ENCODE results near the gene TK2.

The TK2 gene

DNA sequence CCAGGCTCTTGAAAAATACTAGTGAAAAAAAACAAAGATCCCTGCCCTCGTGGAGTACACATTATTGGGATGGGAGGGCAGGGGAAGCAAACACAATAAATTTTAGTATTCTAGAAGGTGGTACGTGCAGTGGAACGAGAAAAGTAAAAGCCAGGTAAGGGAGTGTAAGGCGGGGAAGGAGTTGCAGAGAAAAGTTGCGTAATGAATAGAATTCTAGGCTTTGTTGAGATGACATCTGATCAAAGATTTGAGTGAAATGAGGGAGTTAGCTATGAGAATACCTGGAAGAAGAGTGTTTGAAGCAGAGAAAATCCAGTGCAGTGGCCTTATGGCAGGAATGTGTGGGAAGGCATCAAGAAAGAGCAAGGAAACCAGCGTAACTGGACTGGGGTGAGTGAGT is 4.6 kb upstream of the TK2 start:
- peaks cover 15% of the 10 kb centered on the region for H3K27me3 ChIP-seq (ENCODE audit: control insufficient read depth, insufficient read depth, low read length)
- no peak overlapping the region for H3K4me3 ChIP-seq (ENCODE audit: low read depth, low read length)
- no peak overlapping the region for H3K27ac ChIP-seq (ENCODE audit: low read depth, low read length)
- H3K9ac ChIP-seq (ENCODE audit: low read length): no peak overlapping the region
- H3K4me1 ChIP-seq (ENCODE audit: control insufficient read depth, insufficient read depth, low read length): peaks cover 9% of the 10 kb centered on the region
- peaks cover 3% of the 10 kb centered on the region for H3K9me3 ChIP-seq (ENCODE audit: control insufficient read depth, insufficient read depth, low read depth, low read length)
- H3K36me3 ChIP-seq (ENCODE audit: control insufficient read depth, insufficient read depth, low read length): no peaks in the 10 kb centered on the region

DNA sequence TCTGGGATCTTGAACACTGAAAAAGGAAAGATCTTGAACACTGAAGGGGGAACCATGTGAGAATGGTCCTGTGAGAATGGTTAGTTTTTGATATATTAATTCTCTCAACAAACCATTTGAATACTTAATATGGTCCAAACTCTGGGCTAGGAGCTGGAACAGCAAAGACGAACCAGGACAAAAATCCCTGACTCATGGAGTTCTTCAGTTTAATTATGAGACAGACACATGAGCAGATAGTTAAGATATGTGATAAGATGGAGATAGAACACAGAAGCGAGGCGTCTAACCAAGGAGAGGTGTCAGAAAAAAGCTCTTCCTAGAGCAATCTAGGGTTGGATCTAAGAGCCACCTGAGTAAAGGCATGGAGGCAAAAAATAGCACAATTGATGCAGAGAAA is 4.1 kb upstream of the TK2 start:
- Histone ChIP-seq H3K27me3 (ENCODE audit: control insufficient read depth, insufficient read depth, low read length) (peaks cover 15% of the 10 kb centered on the region), H3K9me3 (ENCODE audit: control insufficient read depth, insufficient read depth, low read depth, low read length) (peaks cover 3% of the 10 kb centered on the region), H3K4me3 (ENCODE audit: low read depth, low read length) (no peak overlapping the region), H3K36me3 (ENCODE audit: control insufficient read depth, insufficient read depth, low read length) (no peaks in the 10 kb centered on the region), H3K9ac (ENCODE audit: low read length) (no peak overlapping the region), H3K27ac (ENCODE audit: low read depth, low read length) (no peak overlapping the region), H3K4me1 (ENCODE audit: control insufficient read depth, insufficient read depth, low read length) (peaks cover 9% of the 10 kb centered on the region)

DNA sequence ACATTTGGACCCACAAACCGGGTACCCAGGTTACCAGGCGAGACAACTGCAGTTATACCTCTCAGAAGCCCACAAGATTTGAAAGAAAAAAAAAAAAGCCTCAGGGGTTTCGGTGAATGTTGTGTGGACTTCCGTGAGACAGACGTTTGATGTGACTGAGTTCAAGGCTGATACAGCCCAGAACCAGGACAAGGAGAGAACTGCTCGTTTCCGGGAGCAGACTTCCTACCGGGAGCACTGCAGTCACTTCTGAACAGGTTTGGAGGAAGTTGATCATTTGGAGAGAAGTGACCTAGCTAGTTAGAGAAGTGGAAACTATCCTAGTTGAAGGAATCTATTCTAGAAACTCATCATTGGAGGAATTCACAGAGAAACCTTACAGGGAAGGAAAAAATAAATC is 3.3 kb upstream of the TK2 start:
- Histone ChIP-seq H3K4me1 (ENCODE audit: control insufficient read depth, insufficient read depth, low read length) (peaks cover 9% of the 10 kb centered on the region), H3K9ac (ENCODE audit: low read length) (no peak overlapping the region)

DNA sequence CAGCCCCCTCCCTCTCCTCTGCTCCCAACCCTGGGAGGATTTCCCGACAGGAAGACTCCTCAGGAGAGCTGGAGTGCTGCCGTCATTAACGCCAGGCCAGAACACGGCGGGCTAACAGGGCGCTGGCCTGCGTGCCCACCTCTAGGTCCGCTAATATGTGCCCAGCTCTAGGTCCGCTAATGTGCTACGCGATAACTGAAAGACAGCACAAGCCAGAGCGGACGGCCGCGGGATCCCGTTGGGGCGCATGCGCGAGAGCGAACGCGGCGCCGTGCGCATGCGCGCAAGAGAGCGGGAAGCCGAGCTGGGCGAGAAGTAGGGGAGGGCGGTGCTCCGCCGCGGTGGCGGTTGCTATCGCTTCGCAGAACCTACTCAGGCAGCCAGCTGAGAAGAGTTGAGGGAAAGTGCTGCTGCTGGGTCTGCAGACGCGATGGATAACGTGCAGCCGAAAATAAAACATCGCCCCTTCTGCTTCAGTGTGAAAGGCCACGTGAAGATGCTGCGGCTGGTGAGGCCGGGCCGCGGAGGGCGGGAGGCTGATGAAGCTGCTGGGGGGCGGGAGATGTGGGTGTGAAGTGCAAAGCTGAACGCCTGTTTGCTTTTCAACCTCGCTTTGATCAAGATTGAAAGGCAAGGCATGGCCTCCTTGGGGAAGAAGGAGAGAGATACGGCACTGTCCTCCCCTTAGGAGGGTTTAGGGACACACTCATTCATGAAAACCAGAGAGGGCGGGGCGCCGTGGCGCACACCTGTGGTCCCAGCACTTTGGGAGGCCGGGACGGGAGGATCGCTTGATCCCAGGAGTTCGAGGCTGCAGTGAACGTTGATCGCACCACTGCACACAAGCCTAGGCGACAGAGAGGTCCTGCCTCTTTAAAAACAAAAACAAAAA is 2.6 kb upstream of the TK2 start, which contains the start of gene CKLF:
TSS of gene CKLF (plus strand) at position 291 of the 892 bp plus-strand sequence. CDS start at position 431, 140 bp downstream.
- Histone ChIP-seq H3K27ac (ENCODE audit: low read depth, low read length) (no peak within 1 kb of the TSS), H3K36me3 (ENCODE audit: control insufficient read depth, insufficient read depth, low read length) (no peaks in the 10 kb centered on the region), H3K27me3 (ENCODE audit: control insufficient read depth, insufficient read depth, low read length) (peaks cover 15% of the 10 kb centered on the region), H3K9ac (ENCODE audit: low read length) (peak within 1 kb of the TSS; percentile 63), H3K4me1 (ENCODE audit: control insufficient read depth, insufficient read depth, low read length) (peaks cover 9% of the 10 kb centered on the region), H3K4me3 (ENCODE audit: low read depth, low read length) (peak within 1 kb of the TSS; percentile 59), H3K9me3 (ENCODE audit: control insufficient read depth, insufficient read depth, low read depth, low read length) (peaks cover 3% of the 10 kb centered on the region)

More for the DNA sequence above, 3.3 kb upstream of the TK2 start:
- Histone ChIP-seq H3K27me3 (ENCODE audit: control insufficient read depth, insufficient read depth, low read length) (peaks cover 15% of the 10 kb centered on the region), H3K27ac (ENCODE audit: low read depth, low read length) (no peak overlapping the region), H3K36me3 (ENCODE audit: control insufficient read depth, insufficient read depth, low read length) (no peaks in the 10 kb centered on the region), H3K9me3 (ENCODE audit: control insufficient read depth, insufficient read depth, low read depth, low read length) (peaks cover 3% of the 10 kb centered on the region), H3K4me3 (ENCODE audit: low read depth, low read length) (no peak overlapping the region)

DNA sequence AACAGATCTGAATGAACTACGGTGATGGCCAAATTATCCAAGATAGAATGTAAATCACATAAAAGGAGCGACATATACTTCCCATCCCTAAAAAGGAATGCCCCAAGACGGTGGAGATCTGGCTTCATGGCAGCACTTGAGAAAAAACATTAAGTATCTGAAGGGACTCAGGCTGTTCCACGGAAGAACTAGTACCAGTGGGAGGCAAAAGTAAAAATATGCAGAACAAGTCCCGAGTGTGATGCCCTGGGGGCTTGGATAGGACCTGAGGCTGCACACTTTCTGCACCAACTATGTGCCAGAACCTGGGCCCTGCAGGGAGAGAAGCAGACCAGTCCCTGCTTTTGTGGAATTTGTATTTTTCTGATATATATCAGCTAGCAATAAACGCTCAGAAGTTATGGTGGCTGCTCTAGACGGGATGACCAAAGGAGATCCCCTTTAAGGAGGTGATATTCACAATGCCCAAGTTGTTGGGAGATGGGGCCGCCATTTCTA is 1.9 kb upstream of the TK2 start:
- peaks cover 15% of the 10 kb centered on the region for H3K27me3 ChIP-seq (ENCODE audit: control insufficient read depth, insufficient read depth, low read length)
- H3K9ac ChIP-seq (ENCODE audit: low read length): peak overlapping the region; percentile 63
- peaks cover 9% of the 10 kb centered on the region for H3K4me1 ChIP-seq (ENCODE audit: control insufficient read depth, insufficient read depth, low read length)
- peak overlapping the region; percentile 59 for H3K4me3 ChIP-seq (ENCODE audit: low read depth, low read length)
- no peak overlapping the region for H3K27ac ChIP-seq (ENCODE audit: low read depth, low read length)
- H3K36me3 ChIP-seq (ENCODE audit: control insufficient read depth, insufficient read depth, low read length): no peaks in the 10 kb centered on the region
- peaks cover 3% of the 10 kb centered on the region for H3K9me3 ChIP-seq (ENCODE audit: control insufficient read depth, insufficient read depth, low read depth, low read length)

DNA sequence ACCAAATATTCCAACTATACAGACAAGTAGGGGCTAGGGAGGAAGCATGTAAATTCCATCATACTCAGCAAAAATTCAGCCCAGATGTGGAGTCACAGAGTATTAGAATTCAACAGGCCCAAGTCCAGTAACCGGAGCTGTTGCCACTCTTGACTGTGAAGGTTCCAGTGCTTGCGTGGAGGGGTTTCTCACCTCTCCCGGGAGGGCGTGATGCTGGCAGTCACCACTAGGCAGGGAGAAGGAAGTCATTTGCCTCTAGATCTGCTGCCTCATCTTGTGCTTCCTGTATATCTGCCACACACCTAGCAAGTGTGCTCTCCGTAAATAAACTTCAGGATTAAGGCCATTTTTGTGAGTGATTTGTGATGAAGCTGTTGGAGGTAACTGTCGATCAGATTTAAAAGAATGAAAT is 1.4 kb upstream of the TK2 start:
- peaks cover 9% of the 10 kb centered on the region for H3K4me1 ChIP-seq (ENCODE audit: control insufficient read depth, insufficient read depth, low read length)
- H3K27ac ChIP-seq (ENCODE audit: low read depth, low read length): no peak overlapping the region
- H3K27me3 ChIP-seq (ENCODE audit: control insufficient read depth, insufficient read depth, low read length): peaks cover 15% of the 10 kb centered on the region
- no peak overlapping the region for H3K4me3 ChIP-seq (ENCODE audit: low read depth, low read length)
- H3K9me3 ChIP-seq (ENCODE audit: control insufficient read depth, insufficient read depth, low read depth, low read length): peaks cover 3% of the 10 kb centered on the region
- no peak overlapping the region for H3K9ac ChIP-seq (ENCODE audit: low read length)
- no peaks in the 10 kb centered on the region for H3K36me3 ChIP-seq (ENCODE audit: control insufficient read depth, insufficient read depth, low read length)

DNA sequence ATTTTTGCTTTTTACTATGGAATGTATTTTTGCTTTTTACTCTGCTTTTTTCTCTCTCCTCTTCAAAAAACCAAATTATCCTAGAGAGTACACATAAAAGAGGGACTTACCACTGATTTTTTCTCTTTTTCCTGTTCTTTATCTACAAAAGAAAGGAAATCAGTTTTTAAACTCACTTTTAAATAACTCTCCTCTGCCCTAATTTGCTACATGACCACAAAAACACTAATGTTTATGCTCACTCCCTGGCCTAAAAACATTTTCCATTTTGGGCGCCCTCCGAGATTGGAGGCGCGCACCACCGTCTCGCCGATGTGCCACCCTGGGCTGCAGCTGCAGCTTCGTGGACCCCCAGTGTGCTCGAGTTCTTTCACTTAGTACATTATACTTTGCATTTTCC is 1.1 kb downstream of the TK2 start:
- H3K4me1 ChIP-seq (ENCODE audit: control insufficient read depth, insufficient read depth, low read length): peaks cover 9% of the 10 kb centered on the region
- H3K4me3 ChIP-seq (ENCODE audit: low read depth, low read length): peak overlapping the region; percentile 73
- peaks cover 14% of the 10 kb centered on the region for H3K27me3 ChIP-seq (ENCODE audit: control insufficient read depth, insufficient read depth, low read length)
- H3K9me3 ChIP-seq (ENCODE audit: control insufficient read depth, insufficient read depth, low read depth, low read length): peaks cover 3% of the 10 kb centered on the region
- no peak overlapping the region for H3K27ac ChIP-seq (ENCODE audit: low read depth, low read length)
- no peaks in the 10 kb centered on the region for H3K36me3 ChIP-seq (ENCODE audit: control insufficient read depth, insufficient read depth, low read length)
- H3K9ac ChIP-seq (ENCODE audit: low read length): peak overlapping the region; percentile 82

DNA sequence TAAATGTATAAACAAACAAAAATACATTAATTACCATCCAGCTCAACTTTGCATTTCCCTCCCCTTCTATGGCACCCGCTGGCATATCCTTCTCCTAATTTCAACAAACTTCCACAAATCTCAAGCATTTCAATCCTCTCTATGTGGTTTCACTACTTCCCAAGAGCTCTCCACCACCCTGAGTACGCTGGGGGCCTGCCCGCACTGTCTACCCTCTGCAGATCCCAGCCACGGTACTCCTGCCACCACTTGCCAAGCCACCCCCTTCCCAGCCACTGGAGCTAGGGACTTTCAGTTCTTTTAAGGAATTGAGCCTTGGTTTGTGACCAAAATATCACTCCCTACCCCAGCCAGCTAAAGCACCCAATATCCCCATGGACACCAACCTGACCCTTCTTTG is 1.9 kb downstream of the TK2 start:
- H3K4me3 ChIP-seq (ENCODE audit: low read depth, low read length): no peak overlapping the region
- H3K9me3 ChIP-seq (ENCODE audit: control insufficient read depth, insufficient read depth, low read depth, low read length): peaks cover 3% of the 10 kb centered on the region
- H3K27ac ChIP-seq (ENCODE audit: low read depth, low read length): no peak overlapping the region
- no peaks in the 10 kb centered on the region for H3K36me3 ChIP-seq (ENCODE audit: control insufficient read depth, insufficient read depth, low read length)
- no peak overlapping the region for H3K9ac ChIP-seq (ENCODE audit: low read length)
- peaks cover 9% of the 10 kb centered on the region for H3K4me1 ChIP-seq (ENCODE audit: control insufficient read depth, insufficient read depth, low read length)
- peaks cover 6% of the 10 kb centered on the region for H3K27me3 ChIP-seq (ENCODE audit: control insufficient read depth, insufficient read depth, low read length)

DNA sequence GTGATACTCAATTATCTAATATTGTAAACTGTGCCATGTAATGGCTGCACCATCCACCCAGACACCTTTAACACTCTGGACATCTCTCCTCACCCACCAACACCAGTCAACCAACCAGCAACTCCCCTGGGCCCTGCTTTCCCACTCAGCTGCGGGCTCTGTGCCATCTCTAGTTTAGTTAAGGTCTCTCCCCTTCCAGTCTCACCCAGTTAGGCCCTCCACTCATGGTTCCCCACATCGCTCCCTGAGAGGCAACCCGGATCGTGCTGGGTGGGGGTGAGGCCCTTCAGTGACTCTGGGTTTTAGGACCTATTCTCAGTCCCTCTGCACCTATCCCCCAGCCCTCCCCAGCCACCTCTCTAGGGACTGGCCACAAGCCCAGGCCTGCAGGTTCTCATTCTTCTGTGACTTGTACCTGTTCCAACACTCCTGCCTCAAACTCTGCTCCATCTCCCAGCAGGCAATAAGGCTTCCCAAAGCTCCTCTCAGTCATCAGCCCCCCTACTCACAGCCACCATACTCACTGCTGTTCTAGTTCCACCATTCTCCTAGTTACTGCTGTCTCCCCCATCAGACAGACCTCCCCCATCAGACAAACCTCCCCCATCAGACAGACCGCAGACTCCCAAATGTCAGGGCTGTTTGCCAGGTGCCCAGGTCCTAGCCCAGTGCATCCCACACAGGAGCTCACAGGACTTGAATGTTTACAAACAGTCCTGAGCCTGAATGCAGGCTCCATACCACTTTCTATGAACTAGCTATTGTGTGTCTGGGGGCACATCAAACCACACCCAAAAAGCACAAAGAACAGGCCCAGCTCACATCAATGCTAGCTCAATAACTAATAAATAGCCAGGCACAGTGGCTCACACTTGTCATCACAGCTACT is 2.6 kb downstream of the TK2 start:
- Histone ChIP-seq H3K9ac (ENCODE audit: low read length) (no peak overlapping the region), H3K27ac (ENCODE audit: low read depth, low read length) (no peak overlapping the region), H3K36me3 (ENCODE audit: control insufficient read depth, insufficient read depth, low read length) (no peaks in the 10 kb centered on the region), H3K9me3 (ENCODE audit: control insufficient read depth, insufficient read depth, low read depth, low read length) (no peaks in the 10 kb centered on the region), H3K27me3 (ENCODE audit: control insufficient read depth, insufficient read depth, low read length) (no peaks in the 10 kb centered on the region), H3K4me3 (ENCODE audit: low read depth, low read length) (no peak overlapping the region), H3K4me1 (ENCODE audit: control insufficient read depth, insufficient read depth, low read length) (peaks cover 7% of the 10 kb centered on the region; the same call in 1 of the 2 replicates)

DNA sequence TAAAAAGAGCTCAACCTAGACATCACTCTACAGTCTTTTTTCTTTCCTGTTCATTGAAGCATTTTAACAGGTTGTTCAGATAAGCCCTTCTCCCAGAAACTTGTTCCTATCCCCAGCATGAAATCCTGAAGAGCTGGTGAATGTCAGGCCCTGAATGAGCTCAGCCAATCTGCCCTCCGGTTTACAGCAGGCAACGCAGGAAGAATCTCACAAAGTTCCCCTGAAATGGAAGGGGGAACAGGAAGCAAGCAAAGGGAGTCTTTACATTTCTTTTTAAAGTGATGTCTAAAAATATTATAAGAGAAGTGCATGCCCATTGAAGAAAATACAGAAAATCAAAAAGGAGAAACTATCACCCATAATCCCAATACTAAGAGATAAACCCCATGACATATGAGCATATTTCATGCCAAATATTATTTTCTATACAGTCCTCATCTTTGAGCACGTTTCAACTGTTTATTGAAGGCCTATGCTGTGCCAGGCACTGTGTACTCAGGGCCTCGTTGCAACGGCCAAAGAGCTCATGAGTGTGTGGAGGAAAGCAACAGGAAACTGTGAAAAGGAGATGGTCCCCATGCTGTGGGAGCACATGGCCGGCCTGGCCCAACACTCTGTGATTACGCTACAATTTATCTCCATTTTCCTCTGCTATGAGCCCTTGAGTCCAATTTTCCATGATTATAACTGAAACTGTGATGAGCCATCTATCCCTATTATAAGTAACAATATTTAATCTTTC is 5.7 kb downstream of the TK2 start:
- Histone ChIP-seq H3K27me3 (ENCODE audit: control insufficient read depth, insufficient read depth, low read length) (no peaks in the 10 kb centered on the region), H3K36me3 (ENCODE audit: control insufficient read depth, insufficient read depth, low read length) (no peaks in the 10 kb centered on the region), H3K4me3 (ENCODE audit: low read depth, low read length) (no peak overlapping the region), H3K9ac (ENCODE audit: low read length) (no peak overlapping the region), H3K9me3 (ENCODE audit: control insufficient read depth, insufficient read depth, low read depth, low read length) (no peaks in the 10 kb centered on the region), H3K4me1 (ENCODE audit: control insufficient read depth, insufficient read depth, low read length) (peaks cover 10% of the 10 kb centered on the region), H3K27ac (ENCODE audit: low read depth, low read length) (no peak overlapping the region)

Measured in HUES6 (cell line).